Fibroblast of lung (primary cell): ENCODE results near the gene ADGRE3. TPM values are rescaled to one million over a fixed set of nuclear protein-coding genes. Genes with fewer than 3 reads are reported as not detected.

Source experiments
- DNase-seq, 2 donors: peaks; one replicate each; pipeline versions ENCODE4 v3.0.0 to v3.0.0-alpha.2; 2010; ENCODE audit warnings: low read depth in 2 of 2
- H2AFZ ChIP-seq: 2 replicates; pipeline ENCODE4 v1.5.1; 2012; ENCODE audit warnings: low read length, control low read depth, inconsistent platforms
- H3K27ac ChIP-seq: 2 replicates; pipeline ENCODE4 v1.5.1; 2011; ENCODE audit warnings: low read length, control low read depth; ENCODE audit not compliant: insufficient read depth
- H3K27me3 ChIP-seq: 2 replicates; pipeline ENCODE4 v1.5.1; 2011; ENCODE audit warnings: mild to moderate bottlenecking, low read length; ENCODE audit not compliant: control insufficient read depth, insufficient read depth
- H3K36me3 ChIP-seq: 2 replicates; pipeline ENCODE4 v1.5.1; 2011; ENCODE audit warnings: low read length; ENCODE audit not compliant: control insufficient read depth, insufficient read depth
- H3K4me1 ChIP-seq: 2 replicates; pipeline ENCODE4 v1.5.1; 2011; ENCODE audit warnings: low read length; ENCODE audit not compliant: control insufficient read depth, insufficient read depth; ENCODE audit errors: extremely low read depth
- H3K4me2 ChIP-seq: 2 replicates; pipeline ENCODE4 v1.5.1; 2011; ENCODE audit warnings: low read length, control low read depth; ENCODE audit not compliant: insufficient read depth; ENCODE audit errors: extremely low read depth
- H3K4me3 ChIP-seq, 4 experiments: fragments of 200-600 bp in 1 of 4; sonication (generic) in 1 of 4; replicated peaks in 1 of 4; 2 replicates each; pipeline ENCODE4 v1.5.1; 2011 to 2016; ENCODE audit warnings: low read length in 4 of 4, low read depth in 3 of 4, mild to moderate bottlenecking in 3 of 4, control low read depth in 2 of 4, inconsistent platforms in 1 of 4, mixed read lengths in 1 of 4; ENCODE audit not compliant: insufficient read depth in 1 of 4; ENCODE audit errors: control extremely low read depth in 1 of 4
- H3K79me2 ChIP-seq: 2 replicates; pipeline ENCODE4 v1.5.1; 2012; ENCODE audit warnings: mild to moderate bottlenecking, low read length, inconsistent platforms; ENCODE audit not compliant: control insufficient read depth, insufficient read depth
- H3K9ac ChIP-seq: 2 replicates; pipeline ENCODE4 v1.5.1; 2011; ENCODE audit warnings: mild to moderate bottlenecking, low read length, control low read depth; ENCODE audit not compliant: insufficient read depth
- H3K9me3 ChIP-seq: 2 replicates; pipeline ENCODE4 v1.5.1; 2012; ENCODE audit warnings: low read depth, low read length; ENCODE audit not compliant: control insufficient read depth, insufficient read depth
- H4K20me1 ChIP-seq: 2 replicates; pipeline ENCODE4 v1.5.1; 2011; ENCODE audit warnings: low read length; ENCODE audit not compliant: control insufficient read depth, insufficient read depth; ENCODE audit errors: extremely low read depth
- EZH2 ChIP-seq: IDR thresholded peaks from 2 replicates; pipeline ENCODE4 v1.5.1; 2012; ENCODE audit warnings: low read length, control low read depth, mild to moderate bottlenecking; ENCODE audit errors: missing control alignments
- polyA minus RNA-seq: library from RNA; depleted of rRNA, polyadenylated mRNA; stranded (reverse); fragments of >200 nt; gene quantifications from 2 replicates; pipeline ENCODE4 v1.2.3, GENCODE V29; 2011; ENCODE audit warnings: low replicate concordance
- polyA plus RNA-seq, 2 donors: library from polyadenylated mRNA; depleted of rRNA in 1 of 2; stranded (reverse) in 1 of 2; unstranded in 1 of 2; fragments of >200 nt; gene quantifications; 2 replicates each; pipeline ENCODE4 v1.2.1, GENCODE V29; 2011 to 2012; ENCODE audit warnings: missing spikeins in 1 of 2
- total RNA-seq: library from RNA; depleted of rRNA; stranded (reverse); fragments of >200 nt; gene quantifications from 2 replicates; pipeline ENCODE4 v1.2.1, GENCODE V29; 2014
- TF ChIP-seq, protein P1 (sequence below), 2 donors: IDR thresholded peaks in 1 of 2; conservative IDR thresholded peaks in 1 of 2; 1 replicate in 1 of 2; 2 replicates in 1 of 2; pipeline ENCODE4 v1.5.1; 2011 to 2012; ENCODE audit warnings: low read length in 2 of 2, control low read depth in 1 of 2, inconsistent platforms in 1 of 2, low read depth in 1 of 2, mild to moderate bottlenecking in 1 of 2

Gene ADGRE3, protein sequence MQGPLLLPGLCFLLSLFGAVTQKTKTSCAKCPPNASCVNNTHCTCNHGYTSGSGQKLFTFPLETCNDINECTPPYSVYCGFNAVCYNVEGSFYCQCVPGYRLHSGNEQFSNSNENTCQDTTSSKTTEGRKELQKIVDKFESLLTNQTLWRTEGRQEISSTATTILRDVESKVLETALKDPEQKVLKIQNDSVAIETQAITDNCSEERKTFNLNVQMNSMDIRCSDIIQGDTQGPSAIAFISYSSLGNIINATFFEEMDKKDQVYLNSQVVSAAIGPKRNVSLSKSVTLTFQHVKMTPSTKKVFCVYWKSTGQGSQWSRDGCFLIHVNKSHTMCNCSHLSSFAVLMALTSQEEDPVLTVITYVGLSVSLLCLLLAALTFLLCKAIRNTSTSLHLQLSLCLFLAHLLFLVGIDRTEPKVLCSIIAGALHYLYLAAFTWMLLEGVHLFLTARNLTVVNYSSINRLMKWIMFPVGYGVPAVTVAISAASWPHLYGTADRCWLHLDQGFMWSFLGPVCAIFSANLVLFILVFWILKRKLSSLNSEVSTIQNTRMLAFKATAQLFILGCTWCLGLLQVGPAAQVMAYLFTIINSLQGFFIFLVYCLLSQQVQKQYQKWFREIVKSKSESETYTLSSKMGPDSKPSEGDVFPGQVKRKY
- total RNA-seq (not detected in 2 replicates), polyA plus RNA-seq (not detected in 2 replicates), polyA minus RNA-seq (not detected in 2 replicates)
- not detected in 2 replicates for polyA plus RNA-seq (2012)

DNA sequence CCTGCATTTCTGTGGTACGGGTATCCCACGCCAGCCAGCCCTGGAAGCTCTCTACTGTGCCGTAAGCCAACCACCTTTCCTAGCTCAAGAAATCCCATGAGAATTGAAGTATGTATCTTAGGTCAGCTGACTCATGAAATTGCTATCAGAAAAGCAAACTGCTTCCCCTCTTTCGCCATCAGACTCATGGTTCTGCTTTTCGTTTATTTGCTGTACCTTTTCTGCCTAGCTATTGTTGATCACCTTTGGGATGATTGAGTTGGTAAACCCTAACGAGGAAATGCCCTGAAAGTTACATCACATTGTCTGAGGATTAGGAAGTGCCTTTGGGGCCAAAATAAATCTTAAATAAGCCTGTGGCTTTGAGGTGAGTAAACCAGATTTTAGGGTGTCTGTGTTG, at the start of gene ADGRE3:
ADGRE3 (minus strand) TSS at position 81 of the 400 bp plus-strand sequence; CDS start at position 7, 74 bp downstream.
- no peak for DNase-seq
- Histone ChIP-seq H4K20me1 (no peaks in the 10 kb centered on the region), H3K79me2 (no peaks in the 10 kb centered on the region), H3K36me3 (no peaks in the 10 kb centered on the region), H3K9ac (no peak within 1 kb of the TSS), H3K4me3 (no peak within 1 kb of the TSS), H3K27me3 (no peaks in the 10 kb centered on the region), H3K4me1 (no peaks in the 10 kb centered on the region), H2AFZ (no peak within 1 kb of the TSS), H3K27ac (no peak within 1 kb of the TSS), H3K9me3 (no peaks in the 10 kb centered on the region), H3K4me2 (no peak within 1 kb of the TSS)
- TF ChIP-seq EZH2: no peak
- TF ChIP-seq, protein P1, sequence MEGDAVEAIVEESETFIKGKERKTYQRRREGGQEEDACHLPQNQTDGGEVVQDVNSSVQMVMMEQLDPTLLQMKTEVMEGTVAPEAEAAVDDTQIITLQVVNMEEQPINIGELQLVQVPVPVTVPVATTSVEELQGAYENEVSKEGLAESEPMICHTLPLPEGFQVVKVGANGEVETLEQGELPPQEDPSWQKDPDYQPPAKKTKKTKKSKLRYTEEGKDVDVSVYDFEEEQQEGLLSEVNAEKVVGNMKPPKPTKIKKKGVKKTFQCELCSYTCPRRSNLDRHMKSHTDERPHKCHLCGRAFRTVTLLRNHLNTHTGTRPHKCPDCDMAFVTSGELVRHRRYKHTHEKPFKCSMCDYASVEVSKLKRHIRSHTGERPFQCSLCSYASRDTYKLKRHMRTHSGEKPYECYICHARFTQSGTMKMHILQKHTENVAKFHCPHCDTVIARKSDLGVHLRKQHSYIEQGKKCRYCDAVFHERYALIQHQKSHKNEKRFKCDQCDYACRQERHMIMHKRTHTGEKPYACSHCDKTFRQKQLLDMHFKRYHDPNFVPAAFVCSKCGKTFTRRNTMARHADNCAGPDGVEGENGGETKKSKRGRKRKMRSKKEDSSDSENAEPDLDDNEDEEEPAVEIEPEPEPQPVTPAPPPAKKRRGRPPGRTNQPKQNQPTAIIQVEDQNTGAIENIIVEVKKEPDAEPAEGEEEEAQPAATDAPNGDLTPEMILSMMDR (conservative IDR thresholded peaks at IDR 0.05 in 1 of 2, IDR thresholded peaks at IDR 0.05 in 1 of 2; ENCODE audit: low read depth in 1 of 2, low read length in 2 of 2): no peak

DNA sequence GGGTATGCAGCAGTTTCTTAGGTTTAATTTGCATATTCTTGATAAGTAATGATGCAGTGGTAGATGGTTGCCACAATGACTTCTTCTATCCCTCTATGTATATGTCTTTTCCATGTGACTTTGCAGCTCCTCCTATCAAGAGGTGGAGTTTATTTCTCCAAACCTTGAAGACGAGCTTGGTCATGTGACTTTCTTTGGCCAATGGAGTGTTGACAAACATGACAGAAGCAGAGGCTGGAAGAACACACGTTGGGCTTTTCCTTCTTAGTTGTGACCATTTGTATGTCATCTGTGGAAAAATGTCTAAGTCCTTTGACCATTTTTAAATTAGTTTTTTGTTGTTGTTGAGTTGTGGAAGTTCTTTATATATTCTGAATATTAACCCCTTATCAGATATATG, 47.5 kb upstream of the ADGRE3 start:
- H3K9ac ChIP-seq: no peak overlapping the region
- H3K27ac ChIP-seq: no peak overlapping the region
- H3K36me3 ChIP-seq: peaks cover 2% of the 10 kb centered on the region
- H2AFZ ChIP-seq: no peak overlapping the region
- no peak for DNase-seq
- H4K20me1 ChIP-seq: no peaks in the 10 kb centered on the region
- peaks cover 12% of the 10 kb centered on the region for H3K9me3 ChIP-seq
- H3K4me2 ChIP-seq: no peak overlapping the region
- no peak overlapping the region for H3K4me3 ChIP-seq
- TF ChIP-seq, protein P1 (conservative IDR thresholded peaks at IDR 0.05 in 1 of 2, IDR thresholded peaks at IDR 0.05 in 1 of 2; ENCODE audit: low read depth in 1 of 2, low read length in 2 of 2): no peak
- TF ChIP-seq EZH2: no peak
- H3K27me3 ChIP-seq: no peaks in the 10 kb centered on the region
- H3K4me1 ChIP-seq: no peaks in the 10 kb centered on the region
- H3K79me2 ChIP-seq: no peaks in the 10 kb centered on the region

DNA sequence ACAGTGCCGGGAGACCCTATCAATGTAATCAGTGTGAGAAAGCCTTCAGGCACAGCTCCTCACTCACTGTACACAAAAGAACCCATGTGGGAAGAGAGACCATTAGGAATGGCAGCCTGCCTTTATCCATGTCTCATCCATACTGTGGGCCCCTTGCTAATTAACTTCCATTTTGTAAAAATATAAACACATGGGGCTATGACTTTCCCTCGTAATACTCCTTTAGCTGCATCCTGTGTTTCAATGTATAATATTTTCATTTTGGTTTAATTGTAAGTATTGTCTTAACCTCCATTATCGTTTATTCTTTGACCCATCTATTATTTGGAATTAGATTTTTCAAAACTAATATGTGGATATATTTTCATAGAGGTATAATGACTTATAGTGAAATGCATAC, 44.5 kb upstream of the ADGRE3 start:
- no peak overlapping the region for H3K4me3 ChIP-seq
- no peak overlapping the region for H3K27ac ChIP-seq
- H3K9ac ChIP-seq: no peak overlapping the region
- no peak overlapping the region for H3K4me2 ChIP-seq
- H3K27me3 ChIP-seq: no peaks in the 10 kb centered on the region
- TF ChIP-seq, protein P1 (conservative IDR thresholded peaks at IDR 0.05 in 1 of 2, IDR thresholded peaks at IDR 0.05 in 1 of 2; ENCODE audit: low read depth in 1 of 2, low read length in 2 of 2): no peak
- no peak for TF ChIP-seq EZH2
- H3K79me2 ChIP-seq: no peaks in the 10 kb centered on the region
- no peak overlapping the region for H2AFZ ChIP-seq
- no peak for DNase-seq
- no peaks in the 10 kb centered on the region for H3K4me1 ChIP-seq
- H3K9me3 ChIP-seq: peaks cover 15% of the 10 kb centered on the region
- H3K36me3 ChIP-seq: peaks cover 12% of the 10 kb centered on the region
- no peaks in the 10 kb centered on the region for H4K20me1 ChIP-seq
